Mesothelial cell of epicardium (in vitro differentiated cells): Measurements from ENCODE around the gene ATP4B. TPM values are rescaled to one million over a fixed set of nuclear protein-coding genes. Genes with fewer than 3 reads are reported as not detected.

Experiments used
- DNase-seq, 2 experiments: peaks; one replicate each; pipeline ENCODE4 v3.0.0; 2021; ENCODE audit warnings: low spot score in 2 of 2; ENCODE audit not compliant: unreplicated experiment in 2 of 2
- H3K27ac Mint-ChIP-seq: 2 replicates; pipeline ENCODE4 v1.8.0; 2021; ENCODE audit warnings: mixed read lengths
- H3K27me3 Mint-ChIP-seq: 2 replicates; pipeline ENCODE4 v1.8.0; 2021; ENCODE audit warnings: low read depth, mixed read lengths
- H3K36me3 Mint-ChIP-seq: 2 replicates; pipeline ENCODE4 v1.8.0; 2021; ENCODE audit warnings: mixed read lengths
- H3K4me1 Mint-ChIP-seq: 2 replicates; pipeline ENCODE4 v1.8.0; 2021; ENCODE audit warnings: mixed read lengths
- H3K4me3 Mint-ChIP-seq: 2 replicates; pipeline ENCODE4 v1.8.0; 2021; ENCODE audit warnings: mild to moderate bottlenecking, moderate library complexity, mixed read lengths
- H3K9me3 Mint-ChIP-seq: 2 replicates; pipeline ENCODE4 v1.8.0; 2021; ENCODE audit warnings: mixed read lengths
- total RNA-seq: library from RNA; stranded (reverse); gene quantifications from 3 replicates; pipeline ENCODE4 v1.2.1, GENCODE V29; 2021
- TF ChIP-seq, protein P1 (sequence below): fragments of 200-600 bp; sonication (generic); IDR thresholded peaks from one replicate; pipeline ENCODE4 v1.5.0; 2021; ENCODE audit warnings: antibody characterized with exemption; ENCODE audit not compliant: unreplicated experiment

ATP4B gene
- total RNA-seq = not detected in 3 replicates

DNA sequence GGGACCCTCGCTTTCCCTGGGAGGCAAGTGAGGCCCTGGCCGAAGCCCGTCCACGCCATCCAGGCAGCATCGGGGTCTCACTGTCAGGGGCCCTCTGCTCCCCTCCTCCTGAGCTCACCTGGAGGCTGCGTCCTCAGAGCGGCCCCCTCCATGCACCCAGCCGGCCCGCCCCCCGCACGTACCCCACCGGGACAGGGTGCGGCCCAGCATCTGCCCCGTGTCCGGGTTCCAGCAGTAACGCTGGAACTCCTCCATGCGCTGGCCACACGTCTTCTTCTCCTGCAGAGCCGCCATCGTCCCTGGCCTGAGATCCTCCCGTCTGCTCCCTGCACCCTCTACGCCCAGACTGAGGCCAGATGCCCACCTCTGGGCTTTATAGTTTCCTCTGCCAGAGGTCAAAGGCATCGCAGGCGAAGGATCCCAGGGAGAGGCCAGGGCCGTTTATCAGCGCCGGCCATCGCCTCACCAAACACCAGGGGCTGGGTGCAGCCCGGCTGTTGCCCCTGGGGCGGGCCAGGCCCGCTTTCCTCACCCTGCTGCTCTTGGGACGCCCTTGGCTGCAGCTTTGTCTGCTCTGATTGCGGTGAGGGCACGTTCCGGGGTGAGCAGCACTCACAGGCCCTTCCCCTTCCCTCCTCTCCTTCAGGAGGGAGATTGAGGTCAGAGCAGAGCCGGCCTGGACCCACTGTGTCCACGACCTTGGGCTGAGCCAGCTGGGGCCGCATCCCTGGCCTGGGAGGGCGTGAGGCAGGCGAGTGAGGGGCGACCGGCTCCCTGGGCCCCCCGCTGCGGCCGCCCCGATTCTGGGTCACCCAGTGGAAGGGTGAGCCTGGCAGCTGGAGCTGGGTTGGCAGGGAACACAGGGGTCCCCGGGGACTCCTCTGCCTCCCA is at the start of gene ATP4B:
TSS of gene ATP4B (minus strand) at position 348 of the 891 bp plus-strand sequence. CDS start at position 294, 54 bp downstream.
- TF ChIP-seq, protein P1, sequence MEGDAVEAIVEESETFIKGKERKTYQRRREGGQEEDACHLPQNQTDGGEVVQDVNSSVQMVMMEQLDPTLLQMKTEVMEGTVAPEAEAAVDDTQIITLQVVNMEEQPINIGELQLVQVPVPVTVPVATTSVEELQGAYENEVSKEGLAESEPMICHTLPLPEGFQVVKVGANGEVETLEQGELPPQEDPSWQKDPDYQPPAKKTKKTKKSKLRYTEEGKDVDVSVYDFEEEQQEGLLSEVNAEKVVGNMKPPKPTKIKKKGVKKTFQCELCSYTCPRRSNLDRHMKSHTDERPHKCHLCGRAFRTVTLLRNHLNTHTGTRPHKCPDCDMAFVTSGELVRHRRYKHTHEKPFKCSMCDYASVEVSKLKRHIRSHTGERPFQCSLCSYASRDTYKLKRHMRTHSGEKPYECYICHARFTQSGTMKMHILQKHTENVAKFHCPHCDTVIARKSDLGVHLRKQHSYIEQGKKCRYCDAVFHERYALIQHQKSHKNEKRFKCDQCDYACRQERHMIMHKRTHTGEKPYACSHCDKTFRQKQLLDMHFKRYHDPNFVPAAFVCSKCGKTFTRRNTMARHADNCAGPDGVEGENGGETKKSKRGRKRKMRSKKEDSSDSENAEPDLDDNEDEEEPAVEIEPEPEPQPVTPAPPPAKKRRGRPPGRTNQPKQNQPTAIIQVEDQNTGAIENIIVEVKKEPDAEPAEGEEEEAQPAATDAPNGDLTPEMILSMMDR = no peak
- peaks cover 21% of the 10 kb centered on the region for H3K9me3 Mint-ChIP-seq
- H3K4me3 Mint-ChIP-seq = no peak within 1 kb of the TSS
- peak; percentile 18 to 33 for DNase-seq
- H3K27ac Mint-ChIP-seq = no peak within 1 kb of the TSS
- no peaks in the 10 kb centered on the region for H3K27me3 Mint-ChIP-seq
- peaks cover 3% of the 10 kb centered on the region for H3K4me1 Mint-ChIP-seq
- H3K36me3 Mint-ChIP-seq = no peaks in the 10 kb centered on the region

DNA sequence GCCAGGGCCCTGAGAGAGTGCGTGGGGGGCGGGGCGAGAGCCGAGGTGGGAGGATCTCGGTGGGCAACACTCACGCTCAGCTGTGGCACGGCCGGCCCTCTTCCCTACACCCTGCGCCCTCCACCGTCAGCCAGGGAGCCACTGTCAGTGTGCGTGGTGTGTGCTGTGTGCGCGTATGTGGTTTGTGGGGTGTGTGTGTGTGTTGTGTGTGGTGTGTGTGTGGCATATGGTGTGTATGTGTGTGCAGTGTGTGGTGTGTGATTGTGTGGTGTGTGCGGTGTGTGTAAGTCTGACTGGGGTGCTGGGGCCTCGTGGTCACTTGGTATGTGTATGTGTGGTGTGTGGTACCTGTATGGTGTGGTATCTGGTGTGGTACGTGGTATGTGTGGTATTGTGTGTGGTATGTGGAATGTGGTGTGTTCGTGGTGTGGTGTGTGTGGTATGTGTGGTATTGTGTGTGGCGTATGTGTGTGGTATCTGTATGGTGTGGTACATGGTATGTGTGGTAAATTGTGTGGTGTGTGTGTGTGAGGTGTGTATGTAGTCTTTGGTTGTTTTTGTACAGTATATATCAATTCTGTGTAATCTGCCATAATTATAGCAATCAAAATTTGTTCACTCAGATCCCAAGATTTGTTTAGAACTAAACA is 14.1 kb upstream of the ATP4B start:
- no peaks in the 10 kb centered on the region for H3K9me3 Mint-ChIP-seq
- no peak overlapping the region for H3K4me3 Mint-ChIP-seq
- TF ChIP-seq, protein P1 = no peak
- peak in 1 of 2 experiments; percentile 7 for DNase-seq
- no peaks in the 10 kb centered on the region for H3K4me1 Mint-ChIP-seq
- H3K27me3 Mint-ChIP-seq = no peaks in the 10 kb centered on the region
- no peak overlapping the region for H3K27ac Mint-ChIP-seq
- H3K36me3 Mint-ChIP-seq = no peaks in the 10 kb centered on the region

DNA sequence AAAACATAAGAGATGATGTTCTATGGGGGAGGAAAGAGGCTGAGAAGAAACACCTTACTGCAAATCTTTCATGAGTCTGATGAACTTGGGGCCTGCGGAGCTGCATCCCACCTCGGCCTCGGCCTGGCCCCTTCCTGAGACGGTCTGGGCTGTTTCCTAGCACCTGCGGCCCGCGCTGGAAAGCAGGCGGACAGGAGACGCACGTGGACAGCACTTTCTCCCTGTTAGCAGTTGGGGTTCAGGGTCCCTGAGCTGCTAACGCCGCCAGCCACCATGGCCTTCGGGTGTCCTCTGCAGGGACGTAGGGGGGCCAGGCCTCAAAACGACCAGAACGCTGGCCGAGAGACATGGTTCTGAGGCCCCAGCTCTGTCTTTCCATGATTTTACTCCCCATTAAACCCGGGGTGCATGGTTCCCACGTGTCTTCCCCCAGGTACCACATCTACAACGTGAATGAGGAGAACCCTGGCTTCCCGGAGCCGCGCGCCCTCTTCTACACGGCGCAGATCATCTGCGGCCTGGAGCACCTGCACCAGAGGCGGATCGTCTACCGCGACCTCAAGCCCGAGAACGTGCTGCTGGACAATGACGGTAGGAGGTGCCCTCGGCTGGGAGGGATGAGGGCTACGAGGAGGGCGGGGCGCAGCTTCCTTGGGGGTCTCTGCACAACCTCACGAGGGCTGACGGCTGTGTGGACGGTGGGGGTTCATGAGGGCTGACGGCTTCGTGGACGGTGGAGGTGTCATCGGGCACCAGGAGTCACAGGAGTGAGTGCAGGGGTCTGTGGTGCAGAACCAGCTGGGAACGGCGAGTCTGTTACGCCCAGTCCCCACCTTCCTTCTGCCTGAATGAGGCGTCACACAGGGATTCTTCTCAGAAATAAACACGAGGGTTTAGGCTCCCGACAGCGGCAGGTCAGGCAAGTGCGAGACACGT is 13.3 kb upstream of the ATP4B start:
- TF ChIP-seq, protein P1 = no peak
- no peak overlapping the region for H3K27ac Mint-ChIP-seq
- DNase-seq = peak; percentile 14 to 35
- no peaks in the 10 kb centered on the region for H3K4me1 Mint-ChIP-seq
- no peaks in the 10 kb centered on the region for H3K9me3 Mint-ChIP-seq
- no peaks in the 10 kb centered on the region for H3K27me3 Mint-ChIP-seq
- no peak overlapping the region for H3K4me3 Mint-ChIP-seq
- H3K36me3 Mint-ChIP-seq = no peaks in the 10 kb centered on the region

DNA sequence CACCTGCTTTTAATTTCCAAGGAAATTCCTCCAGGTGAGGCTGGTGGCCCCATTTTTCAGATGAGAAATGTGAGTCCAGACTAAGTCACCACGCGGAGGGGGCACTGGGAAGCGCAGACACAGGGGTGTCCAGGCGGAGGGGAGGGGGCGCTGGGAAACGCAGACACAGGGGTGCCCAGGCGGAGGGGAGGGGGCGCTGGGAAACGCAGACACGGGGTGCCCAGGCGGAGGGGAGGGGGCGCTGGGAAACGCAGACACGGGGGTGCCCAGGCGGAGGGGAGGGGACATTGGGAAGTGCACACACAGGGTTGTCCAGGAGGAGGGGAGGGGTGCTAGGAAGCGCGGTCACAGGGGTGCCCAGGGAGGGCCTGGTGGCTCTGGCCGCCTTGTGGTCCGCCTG is 12.5 kb upstream of the ATP4B start:
- H3K27ac Mint-ChIP-seq = no peak overlapping the region
- TF ChIP-seq, protein P1 = no peak
- no peak overlapping the region for H3K4me3 Mint-ChIP-seq
- H3K36me3 Mint-ChIP-seq = no peaks in the 10 kb centered on the region
- peak in 1 of 2 experiments; percentile 12 for DNase-seq
- no peaks in the 10 kb centered on the region for H3K27me3 Mint-ChIP-seq
- H3K4me1 Mint-ChIP-seq = no peaks in the 10 kb centered on the region
- H3K9me3 Mint-ChIP-seq = no peaks in the 10 kb centered on the region

DNA sequence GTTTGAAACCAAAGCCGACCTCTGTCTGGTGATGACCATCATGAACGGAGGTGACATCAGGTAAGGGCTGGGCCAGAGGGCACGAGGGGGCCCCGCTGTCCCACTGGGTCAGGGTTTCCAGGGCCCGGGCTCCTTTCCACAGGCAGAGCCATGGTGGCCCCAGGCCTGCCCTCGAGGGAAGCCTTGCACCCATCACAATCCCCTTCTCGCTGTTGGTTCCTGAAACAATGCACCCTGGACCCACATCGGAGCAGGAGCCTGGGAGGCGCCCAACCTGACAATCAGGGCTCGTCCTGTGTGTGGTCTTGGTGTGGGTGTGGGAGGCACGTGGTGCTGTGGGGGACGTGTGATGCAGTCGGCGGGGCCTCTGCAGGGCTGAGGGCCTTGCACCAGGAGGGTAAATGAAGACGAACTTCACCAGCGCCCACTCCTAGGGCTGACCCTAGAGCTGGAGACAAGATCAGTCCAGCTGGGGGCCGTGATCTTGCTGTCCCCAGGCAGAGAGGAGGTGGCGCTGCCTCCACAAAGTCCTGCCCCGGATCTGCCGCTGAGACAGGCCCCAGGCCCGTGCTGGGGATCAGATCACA is 11.8 kb upstream of the ATP4B start:
- no peaks in the 10 kb centered on the region for H3K4me1 Mint-ChIP-seq
- H3K27me3 Mint-ChIP-seq = no peaks in the 10 kb centered on the region
- DNase-seq = peak; percentile 14 to 29
- no peak overlapping the region for H3K27ac Mint-ChIP-seq
- no peak overlapping the region for H3K4me3 Mint-ChIP-seq
- no peaks in the 10 kb centered on the region for H3K9me3 Mint-ChIP-seq
- H3K36me3 Mint-ChIP-seq = no peaks in the 10 kb centered on the region
- TF ChIP-seq, protein P1 = no peak
